PC-3 (cell line): ENCODE data around the gene MAFF.

Experiments used
- CTCF ChIP-seq: fragments of 300-600 bp; sonication (generic); conservative IDR thresholded peaks from 2 replicates; pipeline ENCODE4 v1.5.1; 2017; ENCODE audit warnings: antibody characterized with exemption, low read depth, mild to moderate bottlenecking, low read length
- EZH2 ChIP-seq: fragments of 300-600 bp; sonication (generic); IDR thresholded peaks from one replicate; pipeline ENCODE4 v1.6.1; 2017; ENCODE audit warnings: antibody characterized with exemption, mild to moderate bottlenecking, low read length; ENCODE audit not compliant: unreplicated experiment
- EZH2phosphoT487 ChIP-seq: fragments of 300-600 bp; sonication (generic); IDR thresholded peaks from 2 replicates; pipeline ENCODE4 v1.6.1; 2018; ENCODE audit warnings: mild to moderate bottlenecking, antibody characterized with exemption, low read length, borderline replicate concordance

DNA sequence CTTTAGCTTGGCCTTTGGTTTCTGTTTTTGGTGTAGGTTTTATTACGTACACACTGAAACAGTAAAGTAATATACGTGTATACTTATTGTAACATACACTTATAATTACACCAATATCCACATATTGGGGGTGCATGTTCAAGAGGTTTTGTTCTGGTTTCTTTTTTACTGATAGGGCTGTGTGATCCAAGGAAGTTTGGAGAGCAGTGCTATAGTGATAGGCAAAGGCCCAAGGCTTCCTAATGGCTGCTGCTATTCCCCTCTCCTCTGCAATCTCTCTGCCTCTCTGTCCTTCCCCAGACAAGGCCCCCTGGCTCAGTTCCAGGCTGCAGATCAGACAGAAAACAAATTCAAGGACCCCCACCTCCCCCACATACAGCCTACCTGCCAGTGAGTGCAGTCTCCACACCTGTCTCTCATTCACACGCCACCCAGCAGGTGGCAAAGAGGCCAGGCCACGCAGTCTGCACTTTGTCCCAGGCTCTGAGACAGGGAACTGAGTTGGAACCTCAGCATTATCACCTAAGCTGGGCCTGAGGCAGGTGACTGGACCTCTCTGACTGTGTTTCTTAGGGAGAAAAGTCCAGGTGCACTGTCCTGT, 56.0 kb downstream of the MAFF start:
- TF ChIP-seq EZH2 (no peak), CTCF (0 out of 2 replicates have a peak, but pooled peaks have one; percentile 12), EZH2phosphoT487 (no peak)
